ENCODE data around the gene ATP8B3. TPM values are rescaled to one million over a fixed set of nuclear protein-coding genes. Genes with fewer than 3 reads are reported as not detected.

ATP8B3 gene
- total RNA-seq, 4 donors from 2014 or later: 0.35 to 4.5 (median 0.94) TPM; not detected in 1

GRCh38 chr19:1745589-1746031, 66.5 kb downstream of the ATP8B3 start:
- Histone ChIP-seq H3K9me3 (no peaks in the 10 kb centered on the region), H3K4me1 (peaks cover 8 to 42% (median 22%) of the 10 kb centered on the region in 4 donors), H3K4me3 (no peak overlapping the region), H3K36me3 (no peaks in the 10 kb centered on the region), H3K27ac (no peak overlapping the region), H3K27me3 (peaks cover 0 to 57% of the 10 kb centered on the region in 2 donors)
- TF ChIP-seq CTCF (IDR thresholded peaks at IDR 0.05): no peak
- no peak for DNase-seq

DNA sequence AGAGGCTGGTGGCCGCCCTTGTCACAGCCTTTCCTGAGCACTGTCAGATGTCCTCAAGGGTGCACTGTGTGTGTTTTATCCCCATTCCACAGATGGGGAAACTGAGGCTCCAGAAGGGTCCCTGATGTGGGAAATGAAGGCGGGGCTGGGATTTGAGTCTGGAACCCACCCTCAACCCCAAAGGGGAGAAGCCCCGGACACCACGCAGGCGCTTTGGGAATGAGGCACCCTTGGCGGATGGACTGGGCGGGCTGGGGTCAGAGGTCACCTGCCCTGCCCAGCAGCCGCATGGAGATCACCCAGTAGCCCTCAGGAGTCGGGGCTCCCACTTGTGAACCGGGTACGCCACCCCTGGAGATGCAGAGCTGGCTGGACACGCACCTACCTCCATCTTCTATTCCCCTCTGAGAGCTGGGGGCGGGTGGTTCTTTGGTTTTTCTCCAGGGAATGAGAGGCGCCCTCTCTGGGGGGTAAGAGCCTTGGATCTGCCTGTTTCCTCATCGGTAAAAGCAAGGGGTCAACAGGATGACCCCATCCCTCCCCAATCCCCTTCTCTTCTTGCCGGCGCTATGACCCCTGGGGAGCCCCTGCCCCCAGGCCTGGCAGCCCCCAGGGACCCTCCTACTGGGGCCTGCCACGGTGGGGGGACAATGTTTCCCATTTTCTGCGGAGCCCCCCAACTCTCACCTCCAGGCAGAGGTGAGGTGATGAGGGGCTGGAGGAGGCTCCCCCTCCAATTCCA, 67.1 kb downstream of the ATP8B3 start:
- H3K27ac ChIP-seq: no peak overlapping the region
- no peaks in the 10 kb centered on the region for H3K9me3 ChIP-seq
- TF ChIP-seq CTCF (IDR thresholded peaks at IDR 0.05): no peak
- no peak for TF ChIP-seq POLR2A (IDR thresholded peaks at IDR 0.05)
- no peaks in the 10 kb centered on the region for H3K36me3 ChIP-seq
- H3K4me3 ChIP-seq: no peak overlapping the region
- peaks cover 8 to 40% (median 21%) of the 10 kb centered on the region in 4 donors for H3K4me1 ChIP-seq
- no peak for DNase-seq
- peaks cover 0 to 52% of the 10 kb centered on the region in 2 donors for H3K27me3 ChIP-seq

- H3K4me1 ChIP-seq: peaks cover 0 to 33% (median 15%) of the 10 kb centered on the region in 4 donors
- no peaks in the 10 kb centered on the region for H3K36me3 ChIP-seq
- H3K9me3 ChIP-seq: no peaks in the 10 kb centered on the region
- no peak overlapping the region for H3K4me3 ChIP-seq
- H3K27ac ChIP-seq: no peak overlapping the region
- no peak for DNase-seq
- TF ChIP-seq CTCF (IDR thresholded peaks at IDR 0.05): no peak
- no peak for TF ChIP-seq POLR2A (IDR thresholded peaks at IDR 0.05)
- peaks cover 0 to 44% of the 10 kb centered on the region in 2 donors for H3K27me3 ChIP-seq
These were observed 67.9 kb downstream of the ATP8B3 start for GRCh38 chr19:1744133-1744665.

DNA sequence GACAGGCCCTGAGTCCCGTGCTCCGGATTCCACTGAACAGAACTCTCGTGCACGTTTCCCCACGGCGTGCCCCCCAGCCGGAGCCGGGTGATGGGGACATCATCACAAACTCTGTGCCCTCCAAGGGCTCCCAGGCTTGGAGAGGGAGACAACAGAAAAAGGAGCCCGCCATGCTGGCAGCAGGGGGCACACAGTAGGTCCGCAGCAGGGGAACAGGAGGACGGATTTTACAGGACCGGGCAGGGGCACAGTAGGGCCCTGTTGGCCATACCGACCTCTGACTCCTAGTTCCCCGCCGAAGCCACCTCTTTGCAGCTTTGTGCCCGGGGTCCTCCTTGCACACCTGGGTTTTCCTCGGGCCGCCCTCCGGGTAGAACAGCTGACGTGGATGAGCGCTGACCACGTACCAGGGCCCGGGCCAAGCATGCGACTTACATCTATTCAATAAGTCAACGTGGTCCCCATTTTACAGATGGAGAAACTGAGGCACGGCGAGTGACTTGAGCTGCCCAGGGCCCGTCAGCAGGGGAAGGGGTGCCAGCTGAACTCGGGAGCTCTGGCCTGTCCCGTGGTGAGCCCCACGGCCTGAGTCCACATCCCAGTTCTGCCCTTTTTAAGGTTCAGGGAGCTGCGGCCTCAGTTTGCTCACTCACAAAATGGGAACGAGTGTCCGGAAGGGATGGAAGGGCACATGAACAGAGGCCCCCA, 68.9 kb downstream of the ATP8B3 start:
- no peak for DNase-seq
- no peak overlapping the region for H3K27ac ChIP-seq
- H3K36me3 ChIP-seq: no peaks in the 10 kb centered on the region
- TF ChIP-seq POLR2A (IDR thresholded peaks at IDR 0.05) (no peak), CTCF (IDR thresholded peaks at IDR 0.05) (no peak)
- peaks cover 0 to 33% of the 10 kb centered on the region in 2 donors for H3K27me3 ChIP-seq
- no peaks in the 10 kb centered on the region for H3K9me3 ChIP-seq
- no peak overlapping the region for H3K4me3 ChIP-seq
- peaks cover 0 to 22% (median 4%) of the 10 kb centered on the region in 4 donors for H3K4me1 ChIP-seq

- Histone ChIP-seq H3K27me3 (peaks cover 0 to 8% of the 10 kb centered on the region in 2 donors), H3K4me3 (no peak overlapping the region), H3K9me3 (no peaks in the 10 kb centered on the region), H3K4me1 (peaks cover 0 to 5% (median 0%) of the 10 kb centered on the region in 4 donors), H3K36me3 (no peaks in the 10 kb centered on the region), H3K27ac (no peak overlapping the region)
- no peak for DNase-seq
- TF ChIP-seq POLR2A (IDR thresholded peaks at IDR 0.05) (no peak), CTCF (IDR thresholded peaks at IDR 0.05) (no peak)
These were observed 72.0 kb downstream of the ATP8B3 start for GRCh38 chr19:1739960-1740629.

All from Peyer's patch (tissue), 4 donors.